ENCODE measurements around the gene PRKCZ.

DNA sequence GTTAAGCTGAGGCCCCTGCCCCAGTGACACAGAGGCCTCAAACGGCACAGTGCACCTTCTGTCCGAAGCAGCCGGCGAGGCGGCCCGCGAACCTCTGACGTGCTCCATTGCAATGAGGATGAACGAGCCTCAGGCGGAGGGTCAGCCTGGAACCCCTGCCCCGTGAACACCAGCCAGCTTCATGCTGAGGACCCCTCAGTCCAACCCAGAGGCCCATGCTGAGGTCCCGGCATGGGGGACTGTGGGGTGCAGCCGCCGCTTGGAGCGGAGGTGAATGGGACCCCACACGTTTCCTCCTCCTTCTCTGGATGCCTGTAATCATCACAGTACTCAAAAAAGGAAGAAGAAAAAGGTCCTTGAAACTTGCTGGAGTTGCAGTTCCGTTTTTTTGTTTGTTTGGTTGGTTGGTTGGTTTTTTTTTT is 62.1 kb downstream of the PRKCZ start:
- TF ChIP-seq, protein P1, sequence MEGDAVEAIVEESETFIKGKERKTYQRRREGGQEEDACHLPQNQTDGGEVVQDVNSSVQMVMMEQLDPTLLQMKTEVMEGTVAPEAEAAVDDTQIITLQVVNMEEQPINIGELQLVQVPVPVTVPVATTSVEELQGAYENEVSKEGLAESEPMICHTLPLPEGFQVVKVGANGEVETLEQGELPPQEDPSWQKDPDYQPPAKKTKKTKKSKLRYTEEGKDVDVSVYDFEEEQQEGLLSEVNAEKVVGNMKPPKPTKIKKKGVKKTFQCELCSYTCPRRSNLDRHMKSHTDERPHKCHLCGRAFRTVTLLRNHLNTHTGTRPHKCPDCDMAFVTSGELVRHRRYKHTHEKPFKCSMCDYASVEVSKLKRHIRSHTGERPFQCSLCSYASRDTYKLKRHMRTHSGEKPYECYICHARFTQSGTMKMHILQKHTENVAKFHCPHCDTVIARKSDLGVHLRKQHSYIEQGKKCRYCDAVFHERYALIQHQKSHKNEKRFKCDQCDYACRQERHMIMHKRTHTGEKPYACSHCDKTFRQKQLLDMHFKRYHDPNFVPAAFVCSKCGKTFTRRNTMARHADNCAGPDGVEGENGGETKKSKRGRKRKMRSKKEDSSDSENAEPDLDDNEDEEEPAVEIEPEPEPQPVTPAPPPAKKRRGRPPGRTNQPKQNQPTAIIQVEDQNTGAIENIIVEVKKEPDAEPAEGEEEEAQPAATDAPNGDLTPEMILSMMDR (IDR thresholded peaks at IDR 0.05) = no peak
- no peak for TF ChIP-seq POLR2A (IDR thresholded peaks at IDR 0.05)
